Measurements from ENCODE around the gene SLC5A6.

DNA sequence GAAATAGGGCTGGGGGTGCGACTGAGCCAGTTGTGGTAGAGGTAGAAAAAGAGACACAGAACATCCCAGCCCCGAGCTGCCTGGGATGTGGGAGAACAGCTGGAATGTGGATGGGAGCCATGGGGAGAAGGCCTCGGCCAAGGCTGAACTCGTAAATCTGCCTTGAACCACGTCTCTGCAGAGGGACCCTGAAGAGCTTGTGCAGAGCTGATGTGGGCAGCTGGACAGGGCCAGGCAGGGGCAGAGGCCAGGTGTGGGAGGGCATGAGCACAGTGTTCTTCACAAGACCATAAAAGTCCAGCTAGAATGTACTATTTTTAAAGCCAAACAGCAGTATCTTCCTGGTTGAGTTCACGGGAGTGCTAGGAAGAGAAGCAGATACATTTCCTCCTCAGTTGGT is 57.6 kb downstream of the SLC5A6 start:
- TF ChIP-seq, protein P1, sequence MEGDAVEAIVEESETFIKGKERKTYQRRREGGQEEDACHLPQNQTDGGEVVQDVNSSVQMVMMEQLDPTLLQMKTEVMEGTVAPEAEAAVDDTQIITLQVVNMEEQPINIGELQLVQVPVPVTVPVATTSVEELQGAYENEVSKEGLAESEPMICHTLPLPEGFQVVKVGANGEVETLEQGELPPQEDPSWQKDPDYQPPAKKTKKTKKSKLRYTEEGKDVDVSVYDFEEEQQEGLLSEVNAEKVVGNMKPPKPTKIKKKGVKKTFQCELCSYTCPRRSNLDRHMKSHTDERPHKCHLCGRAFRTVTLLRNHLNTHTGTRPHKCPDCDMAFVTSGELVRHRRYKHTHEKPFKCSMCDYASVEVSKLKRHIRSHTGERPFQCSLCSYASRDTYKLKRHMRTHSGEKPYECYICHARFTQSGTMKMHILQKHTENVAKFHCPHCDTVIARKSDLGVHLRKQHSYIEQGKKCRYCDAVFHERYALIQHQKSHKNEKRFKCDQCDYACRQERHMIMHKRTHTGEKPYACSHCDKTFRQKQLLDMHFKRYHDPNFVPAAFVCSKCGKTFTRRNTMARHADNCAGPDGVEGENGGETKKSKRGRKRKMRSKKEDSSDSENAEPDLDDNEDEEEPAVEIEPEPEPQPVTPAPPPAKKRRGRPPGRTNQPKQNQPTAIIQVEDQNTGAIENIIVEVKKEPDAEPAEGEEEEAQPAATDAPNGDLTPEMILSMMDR (IDR thresholded peaks at IDR 0.05; ENCODE audit: control extremely low read depth in 1 of 3, insufficient read depth in 1 of 3, low read depth in 1 of 3, low read length in 3 of 3): no peak
- TF ChIP-seq YY1 (IDR thresholded peaks at IDR 0.05; ENCODE audit: low read depth, low read length) (no peak), CEBPB (IDR thresholded peaks at IDR 0.05; ENCODE audit: low read depth, low read length) (no peak), POLR2A (IDR thresholded peaks at IDR 0.05; ENCODE audit: control extremely low read depth in 1 of 2, low read depth in 2 of 2, low read length in 2 of 2) (no peak), CHD1 (IDR thresholded peaks at IDR 0.05; ENCODE audit: low read depth, low read length) (no peak)
